Superior temporal gyrus (tissue), 1 donor: Measurements from ENCODE around the gene HOXB5.

Experiments used
- DNase-seq: peaks from one replicate; pipeline ENCODE4 v3.0.0-alpha.2; 2016; ENCODE audit errors: extremely low spot score

HOXB5 gene

DNA sequence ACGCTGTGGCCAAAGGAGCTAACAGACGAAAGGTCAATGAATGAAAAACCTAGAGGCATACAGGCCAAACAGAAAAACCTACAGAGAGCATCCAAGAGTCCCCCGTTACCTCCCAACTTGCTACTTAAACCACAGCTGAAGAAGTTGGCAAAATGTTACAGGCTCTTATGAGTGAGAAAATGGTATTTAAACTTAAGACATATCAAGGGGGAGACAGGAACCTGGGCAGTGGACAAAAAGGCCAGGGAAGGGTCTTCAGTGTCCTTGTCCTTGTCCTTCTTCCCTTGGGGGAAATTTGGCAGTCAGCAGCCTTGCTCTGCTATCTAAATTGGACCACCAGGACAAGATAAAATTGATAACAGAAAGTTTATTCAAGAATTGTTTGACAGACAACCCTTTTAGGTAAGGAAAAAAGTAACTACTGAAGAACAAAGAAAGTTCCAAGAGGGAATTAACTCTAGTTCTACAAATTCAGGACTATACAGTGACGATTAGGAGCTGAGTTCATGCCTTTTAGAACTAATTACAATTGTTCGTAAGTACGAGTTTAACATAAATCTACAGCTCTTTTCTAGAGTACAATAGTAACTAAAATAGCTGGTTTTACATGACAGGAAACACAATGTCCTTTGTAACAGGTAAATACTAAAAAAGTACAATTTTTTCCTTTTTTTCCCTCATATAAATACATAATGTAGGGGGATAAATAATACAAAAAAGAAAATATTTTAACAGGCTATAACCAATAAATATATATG is 44.9 kb downstream of the HOXB5 start:
- DNase-seq: no peak

DNA sequence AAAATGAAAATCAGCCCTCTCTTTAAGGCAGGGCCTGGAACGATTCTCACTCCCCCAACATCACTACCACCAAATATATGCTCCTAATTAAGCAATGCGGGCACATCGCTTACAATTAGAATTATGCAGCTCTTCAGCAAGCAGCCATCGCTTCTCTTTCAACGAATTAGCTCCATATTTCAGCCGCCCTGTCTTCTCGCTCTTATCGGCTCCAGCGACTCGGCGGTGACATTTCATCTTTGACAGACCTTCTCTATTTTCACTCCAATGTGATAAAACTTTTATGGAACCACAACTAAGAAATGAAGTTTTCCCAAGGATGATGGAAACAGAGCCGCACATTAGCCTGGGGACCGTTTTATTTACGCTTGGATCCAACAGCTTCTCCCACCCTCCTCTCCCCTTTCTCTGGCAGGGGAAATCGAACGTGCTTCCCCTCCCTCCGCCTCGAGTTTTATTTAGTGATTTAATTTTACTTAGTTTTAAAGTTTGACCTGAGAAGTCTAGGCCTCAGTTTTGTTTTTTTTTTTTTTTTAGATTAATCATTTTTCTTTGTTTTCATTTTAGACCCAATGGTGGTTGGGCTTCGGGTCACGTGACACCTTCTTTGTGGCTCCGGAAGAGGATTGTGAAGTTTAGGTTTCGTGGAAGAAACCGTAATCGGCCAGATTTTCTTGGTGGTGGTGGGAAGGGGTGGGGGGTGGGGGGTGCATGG is 45.6 kb downstream of the HOXB5 start:
- DNase-seq: no peak

DNA sequence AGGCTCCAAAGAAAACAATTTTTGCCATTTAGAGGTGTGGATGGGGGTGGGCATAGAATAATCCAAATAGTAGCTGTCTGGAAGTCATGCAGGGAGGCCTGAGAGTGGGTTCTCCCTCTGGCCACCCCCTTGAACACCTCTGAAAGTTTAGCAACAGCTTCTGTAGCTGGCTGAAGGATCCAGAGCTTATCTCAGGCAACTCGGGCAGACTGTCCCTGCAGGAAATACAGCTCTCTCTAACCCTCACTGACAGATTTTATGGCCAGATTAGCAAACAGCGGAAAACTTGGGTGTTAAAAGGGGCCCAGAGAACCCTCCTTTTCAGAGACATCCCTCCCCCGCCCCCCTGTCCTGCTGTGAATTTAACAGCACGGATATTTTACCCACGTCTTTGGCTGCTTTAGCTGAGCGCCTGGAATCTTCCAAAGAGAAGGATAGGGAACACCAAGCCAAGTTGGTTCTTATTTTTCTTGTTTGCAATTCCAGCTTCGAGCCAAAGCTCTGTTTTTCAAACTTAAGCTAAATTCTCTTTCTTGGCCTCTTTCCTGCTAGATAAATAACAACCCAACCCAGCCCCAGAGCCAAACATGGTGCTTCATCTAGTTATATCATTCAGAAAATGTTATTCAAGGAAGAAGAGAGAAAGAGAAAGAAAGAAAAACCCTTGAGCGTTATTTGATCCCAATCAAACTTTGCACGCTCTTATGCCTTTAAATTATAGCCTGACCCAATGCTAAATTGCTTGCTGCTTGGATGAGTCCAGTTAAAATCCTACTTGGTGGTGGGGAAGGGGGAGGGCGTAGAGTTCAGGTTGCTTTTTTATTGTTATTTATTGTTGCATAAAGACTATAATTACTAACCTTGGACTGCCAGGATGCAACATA is 46.4 kb downstream of the HOXB5 start:
- DNase-seq: no peak

DNA sequence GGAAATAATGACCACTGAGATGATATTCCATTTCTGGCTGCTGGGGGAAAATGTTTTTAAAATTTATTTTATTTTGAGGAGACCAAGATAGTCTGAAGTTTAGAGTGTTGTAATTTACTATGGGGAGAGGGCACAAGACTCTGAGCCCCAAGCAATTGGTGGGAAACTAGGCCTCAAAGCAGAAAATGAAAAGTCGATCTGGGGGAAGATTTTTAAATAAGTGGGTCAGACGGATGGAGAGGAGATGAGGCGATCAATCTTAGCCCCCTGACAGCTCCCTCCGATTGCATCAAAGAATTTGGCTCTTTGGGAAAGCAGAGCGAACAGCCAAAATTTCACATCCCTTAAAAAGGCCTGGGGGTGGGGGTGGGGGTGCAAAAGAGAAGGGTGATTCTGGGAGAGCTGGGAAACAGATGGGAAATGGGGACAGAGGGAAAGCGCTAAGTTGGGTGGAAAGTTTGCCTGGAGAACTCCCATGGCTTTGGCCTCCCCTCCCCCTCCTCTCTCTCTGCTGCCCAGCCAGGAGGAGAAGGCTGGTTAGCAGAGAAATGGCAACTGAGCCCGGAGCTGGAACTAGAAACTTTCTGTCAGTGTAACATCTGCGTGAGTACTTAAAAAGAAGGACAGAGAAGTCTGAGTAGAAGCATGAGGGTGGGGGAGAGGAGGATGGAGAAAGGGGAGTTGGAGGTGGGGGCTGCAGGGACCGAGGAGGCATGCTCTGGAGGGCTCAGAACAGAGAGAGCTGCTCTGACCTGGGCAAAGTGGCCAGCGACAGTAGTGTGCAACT is 47.2 kb downstream of the HOXB5 start:
- no peak for DNase-seq

DNA sequence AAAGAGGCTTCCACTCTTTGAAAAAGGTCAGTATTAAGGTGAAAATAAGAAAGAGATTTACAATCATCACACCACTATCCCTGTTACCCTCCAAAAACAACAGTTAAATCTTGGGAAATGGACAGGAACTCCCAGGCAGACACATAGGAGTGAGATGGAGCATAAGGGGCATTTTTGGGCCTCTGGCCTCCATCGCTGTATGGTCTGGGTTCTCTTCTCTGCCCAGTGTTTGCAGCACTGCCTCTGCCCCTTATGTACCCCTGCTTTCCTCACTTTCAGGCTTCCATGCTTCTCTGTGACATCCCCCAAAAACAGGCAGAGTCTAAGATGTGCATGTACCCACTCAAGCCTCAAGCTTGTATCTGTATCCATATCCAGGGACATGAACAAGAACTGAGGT is 48.0 kb downstream of the HOXB5 start:
- DNase-seq: no peak

DNA sequence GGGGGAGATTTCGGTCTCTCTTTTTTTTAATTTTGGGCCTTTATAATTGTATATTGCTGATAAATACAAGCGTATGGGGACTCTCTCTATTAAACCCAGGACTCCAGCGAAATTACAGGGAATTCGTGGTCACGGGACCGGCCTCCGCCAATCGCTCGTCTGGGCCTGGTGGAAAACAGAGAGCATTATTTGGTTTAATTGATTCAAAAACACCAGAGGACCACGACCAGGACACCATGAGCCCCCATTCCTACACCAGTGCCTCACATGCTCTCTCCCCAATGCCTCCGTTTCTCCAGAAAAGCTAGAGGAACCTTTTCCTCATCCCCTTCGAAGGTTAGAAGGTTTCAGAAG is 48.6 kb downstream of the HOXB5 start, which contains the start of gene HOXB2:
TSS of gene HOXB2 (minus strand) at position 88 of the 354 bp plus-strand sequence. CDS start 198 bp downstream, outside the sequence.
- no peak for DNase-seq

DNA sequence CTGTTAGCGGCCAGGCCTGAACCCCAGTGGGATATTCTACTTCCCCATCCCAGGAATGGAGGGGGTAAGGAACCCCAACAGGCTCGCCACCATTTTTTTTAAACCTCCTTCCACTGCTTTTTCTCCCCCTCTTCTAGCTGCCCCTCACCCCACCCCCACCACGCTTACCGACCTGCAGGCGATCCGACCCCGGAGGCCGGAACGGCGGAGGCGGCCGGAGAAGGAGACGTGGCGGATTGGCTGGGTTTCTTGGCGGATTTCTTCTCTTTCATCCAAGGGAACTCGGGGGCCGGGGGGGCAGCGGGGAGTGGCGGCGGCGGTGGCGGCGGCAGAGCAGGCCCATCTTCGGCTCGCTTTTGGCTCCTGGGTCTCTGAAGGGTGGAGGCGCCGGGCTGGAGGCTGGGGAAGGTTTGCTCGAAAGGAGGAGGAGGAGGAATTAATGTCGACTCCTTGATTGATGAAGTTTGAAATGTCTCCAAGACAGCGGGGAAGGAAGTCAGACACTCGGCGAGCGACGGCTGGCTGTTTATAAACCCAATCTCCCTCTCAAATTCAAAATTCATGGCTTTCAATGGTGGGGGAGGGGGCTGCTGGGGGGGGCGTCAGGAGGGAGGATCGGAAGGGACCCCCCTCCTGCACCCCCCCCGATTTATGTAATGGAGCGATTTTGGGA is 49.1 kb downstream of the HOXB5 start:
- DNase-seq: no peak

DNA sequence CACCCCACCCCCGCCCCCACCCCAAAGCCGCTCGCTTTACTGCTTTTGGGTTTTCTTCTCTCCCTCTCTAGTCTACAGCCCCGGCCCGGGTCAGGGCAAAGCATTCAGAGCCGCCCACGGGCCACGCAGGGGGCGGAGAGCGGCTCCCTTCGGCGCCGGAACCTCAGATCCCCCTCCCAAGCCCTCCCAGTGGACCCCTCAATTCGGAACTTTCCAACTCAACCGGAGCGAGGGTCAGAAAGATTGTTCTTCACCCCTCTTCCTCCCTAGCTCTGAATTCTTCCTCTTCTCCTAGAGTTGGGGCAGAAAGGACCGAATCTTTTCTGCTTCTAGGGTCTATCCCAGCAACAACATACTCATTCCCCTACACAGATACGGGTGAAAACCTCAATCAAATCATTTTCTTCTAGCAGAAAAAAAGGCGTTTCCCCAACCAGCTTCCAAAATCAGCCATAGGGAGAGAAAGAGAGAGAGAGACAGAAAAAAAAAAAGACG is 49.7 kb downstream of the HOXB5 start:
- DNase-seq: no peak

DNA sequence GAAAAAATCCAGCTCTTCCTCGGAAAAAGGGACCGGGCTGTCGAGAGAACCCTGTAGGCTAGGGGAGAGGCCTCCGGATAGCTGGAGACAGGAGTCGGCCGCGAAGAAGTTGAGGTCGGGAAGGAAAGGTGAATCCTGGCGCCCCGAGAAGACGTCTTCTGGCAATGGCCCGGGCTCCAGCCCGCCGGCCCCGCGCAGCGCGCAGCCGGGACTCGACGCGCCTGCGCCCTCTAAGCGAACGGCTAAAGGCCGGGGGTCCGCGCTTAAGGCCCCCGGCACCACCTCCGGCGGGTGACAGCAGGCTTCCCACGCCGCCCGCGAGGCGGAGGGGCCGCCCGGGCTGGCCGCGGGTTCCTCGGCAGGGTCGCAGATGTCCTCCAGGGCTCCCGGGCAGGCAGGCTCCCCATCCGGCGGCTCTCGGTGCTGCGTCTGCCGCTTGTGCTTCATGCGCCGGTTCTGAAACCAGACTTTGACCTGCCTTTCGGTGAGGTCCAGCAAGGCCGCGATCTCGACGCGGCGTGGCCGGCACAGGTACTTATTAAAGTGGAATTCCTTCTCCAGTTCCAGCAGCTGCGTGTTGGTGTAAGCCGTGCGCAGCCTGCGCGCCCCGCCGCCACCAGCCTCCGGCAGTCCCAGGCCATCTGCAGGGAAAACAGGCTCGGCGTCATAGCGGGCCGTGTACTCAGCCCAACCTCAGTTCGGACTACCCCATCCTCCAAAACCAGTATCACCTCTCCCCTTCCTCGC is 50.3 kb downstream of the HOXB5 start:
- no peak for DNase-seq

DNA sequence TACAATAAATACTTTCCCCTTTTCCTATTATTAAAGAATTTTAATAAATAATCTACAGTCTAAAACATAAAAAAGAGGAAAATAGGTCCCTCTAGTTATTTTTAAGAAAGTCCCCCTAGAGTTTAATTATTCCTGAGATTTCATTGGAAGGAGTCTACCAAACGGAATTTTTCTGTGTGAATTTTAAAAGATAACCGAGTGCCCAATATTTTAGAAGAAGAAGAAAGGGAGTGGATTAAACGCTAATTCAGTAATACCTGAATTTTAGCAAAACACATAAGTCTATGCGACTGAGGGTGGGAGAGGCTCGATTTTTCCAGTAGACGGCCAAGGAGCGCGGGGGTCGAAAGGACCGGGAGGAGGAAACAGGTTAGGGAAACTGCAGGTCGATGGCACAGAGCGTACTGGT is 50.9 kb downstream of the HOXB5 start:
- no peak for DNase-seq

DNA sequence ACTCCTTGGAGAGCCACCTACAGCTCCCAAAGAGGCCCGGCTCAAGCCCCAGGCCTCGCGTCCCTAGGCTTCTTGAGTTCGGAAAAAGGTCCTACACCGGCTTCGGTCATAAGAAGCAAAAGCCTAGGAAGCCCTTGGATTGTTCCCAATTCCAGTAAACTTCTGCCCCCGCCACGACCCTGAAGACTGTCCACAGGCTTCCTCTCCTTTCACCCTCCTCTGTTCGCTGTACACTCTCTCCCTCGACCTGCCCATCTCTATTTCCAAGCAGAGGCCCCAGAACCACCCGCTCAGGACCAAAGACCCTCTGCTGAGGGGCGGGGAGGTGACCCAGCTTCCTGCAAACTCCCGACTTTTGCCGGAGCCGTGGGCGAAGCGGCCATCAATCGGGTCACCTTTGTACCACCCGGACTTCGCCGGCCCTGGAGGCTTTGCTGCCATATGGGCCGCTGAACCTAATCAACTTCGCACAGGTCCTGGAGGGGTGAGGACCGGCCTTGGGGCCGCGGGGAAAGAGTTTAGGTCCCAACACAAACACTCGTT is 51.4 kb downstream of the HOXB5 start:
- DNase-seq: no peak

DNA sequence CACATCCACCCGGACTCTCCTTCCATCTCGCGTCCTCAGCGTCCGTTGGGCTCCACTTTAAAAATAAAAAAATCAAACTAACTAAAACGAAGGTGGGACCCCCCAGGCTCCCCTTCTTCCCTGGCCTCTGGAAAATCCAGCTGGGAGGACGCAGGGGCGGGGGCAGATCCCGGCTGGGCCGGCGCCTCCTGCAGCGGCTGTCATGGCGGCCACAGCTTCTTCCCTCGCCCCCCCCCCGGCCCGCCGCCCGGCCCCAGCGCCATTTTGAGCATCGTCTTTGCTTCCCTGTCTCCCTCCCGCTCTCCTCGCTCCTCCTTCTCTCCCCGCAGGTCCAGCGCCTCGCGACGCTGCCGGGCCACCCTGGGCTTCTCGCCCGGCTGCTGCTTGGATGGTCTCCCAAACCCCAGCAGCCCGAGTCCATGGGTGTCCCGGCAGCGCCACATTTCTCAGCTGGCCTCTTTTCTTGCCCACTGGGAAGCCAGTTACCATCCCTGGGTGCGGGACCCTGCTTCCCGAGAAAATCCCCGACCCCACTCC is 51.9 kb downstream of the HOXB5 start:
- DNase-seq: no peak
